A673 (cell line): ENCODE results near the gene NUP35. TPM values are rescaled to one million over a fixed set of nuclear protein-coding genes. Genes with fewer than 3 reads are reported as not detected.
A peak's percentile ranks its signal among the peaks of the same experiment; 100 is the strongest.
"Not testable (repeated sequence)": the region's sequence is repeated elsewhere in the genome, so short reads cannot be mapped to it uniquely, and the experiment has no call there.

ENCODE experiments used
- BruUV-seq: library from RNA; stranded (reverse); fragments of 400-500 nt; replicated peaks from 2 replicates; lab custom pipeline; 2021; lab: Mats Ljungman, UMichigan
- CTCF ChIA-PET: fragments of 300-600 bp; sonication (Branson Sonifier 250); formaldehyde crosslinking; loops from one replicate; lab custom pipeline; 2022; ENCODE audit warnings: antibody characterized with exemption; lab: Charles Lee
- POLR2A ChIA-PET: fragments of 300-600 bp; sonication (Branson Sonifier 250); formaldehyde crosslinking; loops from one replicate; lab custom pipeline; 2022; ENCODE audit warnings: antibody characterized with exemption; ENCODE audit not compliant: low non-redundant PET; lab: Charles Lee
- DNase-seq: peaks from one replicate; pipeline ENCODE4 v3.0.0-alpha.2; 2015; ENCODE audit warnings: low spot score
- H3K27ac ChIP-seq: fragments of 200-600 bp; sonication (generic); 2 replicates; pipeline ENCODE4 v1.5.1; 2016; ENCODE audit warnings: mixed run types, low read depth, mild to moderate bottlenecking, mixed read lengths, antibody characterized with exemption, low read length; ENCODE audit not compliant: poor library complexity, severe bottlenecking
- H3K27me3 ChIP-seq: fragments of 200-600 bp; sonication (generic); replicated peaks from 2 replicates; pipeline ENCODE4 v1.6.1; 2017; ENCODE audit warnings: mixed run types, low read depth, mild to moderate bottlenecking, mixed read lengths, antibody characterized with exemption, low read length; ENCODE audit not compliant: insufficient read depth, poor library complexity
- H3K36me3 ChIP-seq: fragments of 200-600 bp; sonication (generic); 2 replicates; pipeline ENCODE4 v1.6.1; 2016; ENCODE audit warnings: mixed run types, mild to moderate bottlenecking, mixed read lengths, antibody characterized with exemption, low read length; ENCODE audit not compliant: insufficient read depth, poor library complexity, severe bottlenecking
- H3K4me1 ChIP-seq: fragments of 200-600 bp; sonication (generic); 2 replicates; pipeline ENCODE4 v1.6.1; 2017; ENCODE audit warnings: mixed run types, mild to moderate bottlenecking, mixed read lengths, antibody characterized with exemption, low read length; ENCODE audit not compliant: insufficient read depth, poor library complexity, severe bottlenecking
- H3K4me3 ChIP-seq: fragments of 200-600 bp; sonication (generic); 2 replicates; pipeline ENCODE4 v1.5.1; 2016; ENCODE audit warnings: low read depth, mixed run types, mild to moderate bottlenecking, mixed read lengths, low read length; ENCODE audit not compliant: poor library complexity, severe bottlenecking
- H3K9me3 ChIP-seq: fragments of 200-600 bp; sonication (generic); 2 replicates; pipeline ENCODE4 v1.6.1; 2016; ENCODE audit warnings: mixed run types, low read depth, mild to moderate bottlenecking, mixed read lengths, antibody characterized with exemption, low read length; ENCODE audit not compliant: poor library complexity, severe bottlenecking
- CTCF ChIP-seq: fragments of 300-800, 200-600 bp; sonication (generic); conservative IDR thresholded peaks from 2 replicates; pipeline ENCODE4 v1.5.1; 2017; ENCODE audit warnings: low read depth, mild to moderate bottlenecking, antibody characterized with exemption, low read length, moderate library complexity, mixed read lengths
- EZH2 ChIP-seq: fragments of 200-600 bp; sonication (generic); IDR thresholded peaks from 2 replicates; pipeline ENCODE4 v1.6.1; 2017; ENCODE audit warnings: borderline replicate concordance, low read depth, mild to moderate bottlenecking, mixed read lengths, antibody characterized with exemption, low read length; ENCODE audit not compliant: poor library complexity, severe bottlenecking
- intact Hi-C: fragments of 100-400 bp; cut with micrococcal nuclease; formaldehyde crosslinking; loops from one replicate; pipeline ENCODE4 v1.10.0; 2022; ENCODE audit not compliant: unreplicated experiment
- total RNA-seq: library from RNA; stranded (reverse); gene quantifications from 2 replicates; pipeline ENCODE4 v1.2.3, GENCODE V29; 2021

The NUP35 gene
- total RNA-seq, 1 experiment from 2014 or later: 62.0 TPM

- H3K27ac ChIP-seq: no peak overlapping the region
- no peak for DNase-seq
- no peak for TF ChIP-seq EZH2
- TF ChIP-seq CTCF: no peak
- H3K9me3 ChIP-seq: no peaks in the 10 kb centered on the region
- intact Hi-C loops: no loop called here
- H3K4me3 ChIP-seq: no peak overlapping the region
- no TSS peak for BruUV-seq
- H3K36me3 ChIP-seq: peaks cover 57% of the 10 kb centered on the region
- no peaks in the 10 kb centered on the region for H3K4me1 ChIP-seq
- POLR2A ChIA-PET: no interaction called here
- CTCF ChIA-PET: no interaction called here
- H3K27me3 ChIP-seq: no peaks in the 10 kb centered on the region
Measured at GRCh38 chr2:183164650-183165015, 40.4 kb downstream of the NUP35 start.

GRCh38 chr2:183166210-183166609 is 42.0 kb downstream of the NUP35 start:
- intact Hi-C loops: no loop called here
- no peak for DNase-seq

GRCh38 chr2:183166976-183167375 is 42.7 kb downstream of the NUP35 start:
- POLR2A ChIA-PET, H3K4me3 ChIP-seq, DNase-seq, H3K27me3 ChIP-seq, BruUV-seq, H3K27ac ChIP-seq, H3K9me3 ChIP-seq, intact Hi-C loops, H3K4me1 ChIP-seq, CTCF ChIA-PET: not testable (repeated sequence)
- peaks cover 34% of the 10 kb centered on the region for H3K36me3 ChIP-seq

More at GRCh38 chr2:183166210-183166609, 42.0 kb downstream of the NUP35 start:
- Histone ChIP-seq H3K9me3 (no peaks in the 10 kb centered on the region), H3K27me3 (no peaks in the 10 kb centered on the region), H3K27ac (no peak overlapping the region), H3K4me3 (no peak overlapping the region), H3K36me3 (peaks cover 42% of the 10 kb centered on the region), H3K4me1 (no peaks in the 10 kb centered on the region)
- BruUV-seq: no TSS peak
- ChIA-PET POLR2A (no interaction called here), CTCF (no interaction called here)
- no peak for TF ChIP-seq CTCF
- no peak for TF ChIP-seq EZH2

- TF ChIP-seq CTCF: 0 out of 2 replicates have a peak, but pooled peaks have one; percentile 17
- no peak for TF ChIP-seq EZH2
- no peak overlapping the region for H3K4me3 ChIP-seq
- ChIA-PET POLR2A (no interaction called here), CTCF (no interaction called here)
- H3K27me3 ChIP-seq: no peaks in the 10 kb centered on the region
- H3K9me3 ChIP-seq: peaks cover 15% of the 10 kb centered on the region
- intact Hi-C loops: no loop called here
- no peaks in the 10 kb centered on the region for H3K36me3 ChIP-seq
- DNase-seq: no peak
- no peak overlapping the region for H3K27ac ChIP-seq
- no TSS peak for BruUV-seq
- H3K4me1 ChIP-seq: no peaks in the 10 kb centered on the region
Measured at GRCh38 chr2:183172220-183172887, 48.1 kb downstream of the NUP35 start.
